ENCODE data around the gene CTU2.

The CTU2 gene

DNA sequence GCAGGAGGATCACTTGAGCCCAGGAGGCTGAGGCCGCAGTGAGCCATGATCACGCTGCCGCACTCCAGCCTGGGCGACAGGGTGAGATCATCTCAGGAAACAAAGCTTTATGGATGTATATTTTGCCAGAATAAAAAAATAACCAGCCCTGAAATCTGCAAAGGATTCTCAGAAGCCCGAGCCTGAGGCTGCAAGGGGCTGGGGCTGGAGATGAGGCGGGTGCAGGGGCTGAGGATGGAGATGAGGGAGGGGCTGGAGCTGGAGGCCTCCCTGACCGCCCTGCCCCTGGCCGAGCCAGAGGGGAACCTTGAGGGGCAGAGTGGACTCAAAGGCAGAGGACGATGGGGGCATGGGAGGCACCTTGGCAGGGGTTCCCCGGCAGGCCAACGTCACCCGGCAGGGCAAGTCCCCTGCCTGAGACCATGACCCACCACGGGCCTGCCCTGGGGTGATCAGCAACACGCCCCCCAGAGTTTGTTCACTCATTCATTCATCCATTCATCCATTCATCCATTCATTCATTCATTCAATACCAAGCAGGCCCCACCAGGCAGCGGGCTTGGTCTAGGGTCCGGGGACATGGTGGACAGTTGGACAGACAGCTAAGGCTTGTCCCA lies 46.2 kb downstream of the CTU2 start:
- no peak overlapping the region for H3K4me3 ChIP-seq (ENCODE audit: low read depth, low read length)

DNA sequence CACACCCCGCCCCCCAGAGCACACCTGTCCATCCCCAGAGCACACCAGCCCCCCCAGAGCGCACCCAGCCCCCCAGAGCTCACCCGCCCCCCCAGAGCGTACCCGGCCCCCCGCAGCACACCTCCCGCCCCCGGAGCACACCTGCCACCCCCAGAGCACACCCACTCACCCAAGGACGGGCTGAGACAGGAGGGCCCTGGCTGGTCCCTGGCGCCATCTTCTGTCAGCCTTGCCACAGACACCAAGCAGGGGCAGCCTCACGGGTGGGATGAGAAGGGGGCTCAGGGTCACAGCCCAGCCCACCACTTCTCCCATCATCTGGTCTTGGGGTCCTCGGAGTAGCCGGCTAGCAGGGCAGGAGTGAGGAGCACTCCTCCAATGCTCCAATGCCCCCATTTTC lies 46.9 kb downstream of the CTU2 start:
- DNase-seq (ENCODE audit: low read depth) = no peak
- TF ChIP-seq, protein P1, sequence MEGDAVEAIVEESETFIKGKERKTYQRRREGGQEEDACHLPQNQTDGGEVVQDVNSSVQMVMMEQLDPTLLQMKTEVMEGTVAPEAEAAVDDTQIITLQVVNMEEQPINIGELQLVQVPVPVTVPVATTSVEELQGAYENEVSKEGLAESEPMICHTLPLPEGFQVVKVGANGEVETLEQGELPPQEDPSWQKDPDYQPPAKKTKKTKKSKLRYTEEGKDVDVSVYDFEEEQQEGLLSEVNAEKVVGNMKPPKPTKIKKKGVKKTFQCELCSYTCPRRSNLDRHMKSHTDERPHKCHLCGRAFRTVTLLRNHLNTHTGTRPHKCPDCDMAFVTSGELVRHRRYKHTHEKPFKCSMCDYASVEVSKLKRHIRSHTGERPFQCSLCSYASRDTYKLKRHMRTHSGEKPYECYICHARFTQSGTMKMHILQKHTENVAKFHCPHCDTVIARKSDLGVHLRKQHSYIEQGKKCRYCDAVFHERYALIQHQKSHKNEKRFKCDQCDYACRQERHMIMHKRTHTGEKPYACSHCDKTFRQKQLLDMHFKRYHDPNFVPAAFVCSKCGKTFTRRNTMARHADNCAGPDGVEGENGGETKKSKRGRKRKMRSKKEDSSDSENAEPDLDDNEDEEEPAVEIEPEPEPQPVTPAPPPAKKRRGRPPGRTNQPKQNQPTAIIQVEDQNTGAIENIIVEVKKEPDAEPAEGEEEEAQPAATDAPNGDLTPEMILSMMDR (IDR thresholded peaks at IDR 0.05; ENCODE audit: control insufficient read depth, extremely low read depth, insufficient read depth) = no peak
- H3K4me3 ChIP-seq (ENCODE audit: low read depth, low read length) = no peak overlapping the region

More for the DNA sequence above, 46.2 kb downstream of the CTU2 start:
- TF ChIP-seq, protein P1 (IDR thresholded peaks at IDR 0.05; ENCODE audit: control insufficient read depth, extremely low read depth, insufficient read depth) = no peak
- DNase-seq (ENCODE audit: low read depth) = no peak

DNA sequence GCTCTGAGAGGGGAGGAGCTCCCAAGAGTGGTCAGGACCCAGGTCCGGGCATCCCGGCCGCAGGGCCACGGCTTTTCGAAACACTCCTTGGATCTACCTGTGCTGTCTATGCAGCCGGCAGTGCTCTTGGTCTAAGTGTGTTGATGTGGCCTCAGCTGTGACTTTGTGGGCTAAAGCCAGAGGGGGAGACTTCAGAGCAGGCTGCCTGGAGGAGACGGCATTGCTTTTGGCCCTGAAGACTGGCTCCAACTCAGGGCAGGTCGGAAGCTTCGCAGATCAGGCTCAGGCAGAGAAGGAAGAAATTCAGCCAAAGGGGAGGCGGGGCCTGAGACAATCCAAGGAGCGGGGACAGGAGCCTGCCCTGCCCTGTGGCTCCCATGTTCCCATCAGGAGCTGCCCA lies 47.3 kb downstream of the CTU2 start:
- no peak for DNase-seq (ENCODE audit: low read depth)
- TF ChIP-seq, protein P1 (IDR thresholded peaks at IDR 0.05; ENCODE audit: control insufficient read depth, extremely low read depth, insufficient read depth) = no peak
- no peak overlapping the region for H3K4me3 ChIP-seq (ENCODE audit: low read depth, low read length)

GRCh38 chr16:88754109-88754911 lies 48.0 kb downstream of the CTU2 start:
- TF ChIP-seq, protein P1 (IDR thresholded peaks at IDR 0.05; ENCODE audit: control insufficient read depth, extremely low read depth, insufficient read depth) = no peak
- no peak overlapping the region for H3K4me3 ChIP-seq (ENCODE audit: low read depth, low read length)
- no peak for DNase-seq (ENCODE audit: low read depth)

- TF ChIP-seq, protein P1 (IDR thresholded peaks at IDR 0.05; ENCODE audit: control insufficient read depth, extremely low read depth, insufficient read depth) = no peak
- H3K4me3 ChIP-seq (ENCODE audit: low read depth, low read length) = no peak overlapping the region
- DNase-seq (ENCODE audit: low read depth) = no peak
Observed at GRCh38 chr16:88754912-88755744, 48.8 kb downstream of the CTU2 start.

DNA sequence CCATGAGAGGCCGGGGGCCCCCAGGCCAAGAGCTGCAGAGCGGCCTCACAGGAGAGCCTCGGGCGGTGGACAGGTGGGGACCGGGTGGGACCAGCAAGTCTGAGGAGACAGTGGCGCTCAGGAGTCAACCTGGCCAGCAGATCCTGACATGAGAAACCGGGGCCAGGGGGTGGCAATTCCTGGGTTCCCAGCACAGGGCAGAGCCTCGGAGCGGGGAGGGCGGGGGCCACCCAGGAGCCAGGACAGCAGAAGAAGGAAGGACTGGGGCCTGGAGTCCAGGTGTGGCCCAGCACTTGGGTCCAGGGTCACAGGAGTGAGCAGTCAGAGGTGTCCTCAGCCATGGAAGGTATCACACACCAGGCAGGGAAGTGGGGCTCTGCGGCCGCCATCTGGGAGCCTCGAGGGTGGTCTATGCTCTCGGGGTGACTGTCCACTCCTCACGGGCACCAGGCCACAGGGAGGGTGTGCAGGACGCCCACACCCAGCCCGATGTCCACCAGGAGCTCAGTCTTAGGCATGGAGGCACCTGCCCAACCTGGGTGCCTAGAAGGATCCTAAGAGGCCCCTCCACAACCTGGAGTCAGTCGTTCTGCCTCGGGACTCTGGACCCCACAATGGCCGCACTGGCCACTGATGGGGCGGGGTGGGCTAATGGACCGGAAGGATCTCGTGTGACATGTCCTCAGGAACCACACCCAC lies 49.6 kb downstream of the CTU2 start:
- TF ChIP-seq, protein P1 (IDR thresholded peaks at IDR 0.05; ENCODE audit: control insufficient read depth, extremely low read depth, insufficient read depth) = no peak
- no peak for DNase-seq (ENCODE audit: low read depth)
- H3K4me3 ChIP-seq (ENCODE audit: low read depth, low read length) = no peak overlapping the region
